Testis (tissue), 2 donors: Measurements from ENCODE around the gene KMT2B.

Experiments
- CTCF ChIP-seq, 3 experiments: fragments of 450-650 bp in 2 of 3; fragments of 200-600 bp in 1 of 3; sonication (generic) in 1 of 3; IDR thresholded peaks; one replicate each; pipeline ENCODE4 v1.5.1; 2016 to 2019; ENCODE audit warnings: antibody characterized with exemption in 3 of 3, mild to moderate bottlenecking in 2 of 3, moderate library complexity in 1 of 3
- POLR2A ChIP-seq: fragments of 450-650 bp; IDR thresholded peaks from one replicate; pipeline ENCODE4 v1.6.1; 2017; ENCODE audit warnings: antibody characterized with exemption, mild to moderate bottlenecking, moderate library complexity

GRCh38 chr19:35745328-35746086 lies 27.7 kb downstream of the KMT2B start, which contains the start of the genes PSENEN and U2AF1L4:
- TF ChIP-seq CTCF (IDR thresholded peaks at IDR 0.05) (no peak), POLR2A (no peak)
